GM04504 (cell line): ENCODE results near the gene AP3B1.
"Not testable (repeated sequence)": the region's sequence is repeated elsewhere in the genome, so short reads cannot be mapped to it uniquely, and the experiment has no call there.

ENCODE experiments used
- DNase-seq: peaks from one replicate; pipeline ENCODE4 v3.0.0-alpha.2; 2012; ENCODE audit warnings: low read depth

The AP3B1 gene

GRCh38 chr5:78151594-78152271, 142.8 kb downstream of the AP3B1 start:
- DNase-seq, result no peak

GRCh38 chr5:78137290-78137689, 157.2 kb downstream of the AP3B1 start:
- no peak for DNase-seq

GRCh38 chr5:78133423-78133822, 161.1 kb downstream of the AP3B1 start:
- DNase-seq, result no peak

- no peak for DNase-seq
Observed at GRCh38 chr5:78132507-78132906, 162.0 kb downstream of the AP3B1 start.

GRCh38 chr5:78129597-78129996, 164.9 kb downstream of the AP3B1 start:
- no peak for DNase-seq

- no peak for DNase-seq
Observed at GRCh38 chr5:78127875-78128274, 166.6 kb downstream of the AP3B1 start.

GRCh38 chr5:78126536-78126935, 168.0 kb downstream of the AP3B1 start:
- DNase-seq, result no peak

- DNase-seq, result no peak
Observed at GRCh38 chr5:78116167-78116566, 178.3 kb downstream of the AP3B1 start.

- no peak for DNase-seq
Observed at GRCh38 chr5:78113689-78114264, 180.7 kb downstream of the AP3B1 start.

GRCh38 chr5:78112931-78113330, 181.6 kb downstream of the AP3B1 start:
- DNase-seq, result no peak

GRCh38 chr5:78109891-78110324, 184.6 kb downstream of the AP3B1 start:
- DNase-seq, result no peak

- no peak for DNase-seq
Observed at GRCh38 chr5:78108564-78108963, 185.9 kb downstream of the AP3B1 start.

GRCh38 chr5:78103232-78103918, 191.1 kb downstream of the AP3B1 start:
- DNase-seq, result no peak

GRCh38 chr5:78102500-78102899, 192.0 kb downstream of the AP3B1 start:
- DNase-seq, result no peak

- DNase-seq, result no peak
Observed at GRCh38 chr5:78095125-78095524, 199.4 kb downstream of the AP3B1 start.

GRCh38 chr5:78090002-78090401, 204.5 kb downstream of the AP3B1 start:
- no peak for DNase-seq

- DNase-seq, result no peak
Observed at GRCh38 chr5:78078858-78079257, 215.6 kb downstream of the AP3B1 start.

GRCh38 chr5:78077369-78078068, 217.0 kb downstream of the AP3B1 start:
- DNase-seq, result no peak

- no peak for DNase-seq
Observed at GRCh38 chr5:78076351-78076750, 218.1 kb downstream of the AP3B1 start.

GRCh38 chr5:78075301-78075700, 219.2 kb downstream of the AP3B1 start:
- DNase-seq, result no peak

- DNase-seq, result not testable (repeated sequence)
Observed at GRCh38 chr5:78070691-78071090, 223.8 kb downstream of the AP3B1 start.

GRCh38 chr5:78067581-78067980, 226.9 kb downstream of the AP3B1 start:
- not testable (repeated sequence) for DNase-seq

- DNase-seq, result not testable (repeated sequence)
Observed at GRCh38 chr5:78066722-78067121, 227.8 kb downstream of the AP3B1 start.
